ENCODE measurements around the gene SSBP4.

Gene SSBP4

DNA sequence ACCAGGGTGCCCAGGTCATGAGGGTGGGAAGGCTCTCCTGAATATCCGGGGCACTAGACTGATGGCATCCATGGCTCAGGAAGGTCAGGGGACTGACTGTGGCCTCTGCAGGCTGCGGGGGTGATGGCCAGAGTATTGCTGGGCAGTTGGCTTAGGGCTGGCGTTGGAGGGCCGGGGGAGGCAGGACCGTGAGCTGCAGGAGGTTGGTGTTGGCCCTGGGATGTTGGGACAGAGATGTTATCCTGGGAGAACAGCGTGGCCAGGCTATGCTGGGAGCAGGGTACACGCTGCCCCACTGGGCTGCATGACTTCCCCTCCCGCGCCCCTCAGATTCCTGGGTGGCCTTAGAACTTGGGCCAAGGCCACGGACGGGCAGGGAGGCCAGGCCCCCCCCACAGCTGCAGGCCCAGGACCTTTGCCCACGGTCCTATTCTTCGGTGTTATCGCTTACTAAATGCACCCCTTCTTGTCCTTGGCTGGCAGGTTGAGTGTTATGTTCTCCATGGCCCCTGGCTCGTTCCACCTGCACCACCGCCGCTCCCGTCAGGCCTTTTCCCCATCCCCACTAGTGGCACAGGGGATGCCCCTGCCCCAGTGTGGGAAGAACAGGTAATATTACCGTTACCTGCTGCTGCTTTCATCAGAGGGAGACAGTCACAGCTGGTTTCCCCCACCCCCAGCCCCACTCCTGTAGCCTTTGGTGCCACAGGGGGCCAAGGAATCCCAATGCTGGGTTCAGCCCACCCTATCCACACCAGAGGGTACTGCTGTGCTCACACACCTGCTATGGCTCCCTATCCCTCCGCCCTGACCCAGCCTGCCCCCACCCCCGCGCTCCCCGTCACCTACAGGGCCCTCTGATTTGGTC is 22.0 kb downstream of the SSBP4 start:
- DNase-seq (no peak), ATAC-seq (ENCODE audit: insufficient read depth, low read depth) (no peak)
- no peaks in the 10 kb centered on the region for H3K9me3 ChIP-seq (ENCODE audit: insufficient read depth, low read length, severe bottlenecking)
- H3K4me1 ChIP-seq (ENCODE audit: insufficient read depth, low read length) = peaks cover 13% of the 10 kb centered on the region
- H3K36me3 ChIP-seq (ENCODE audit: insufficient read depth, low read length) = peaks cover 29% of the 10 kb centered on the region
- H3K4me2 ChIP-seq (ENCODE audit: insufficient read depth, low read length) = no peak overlapping the region
- H3K27me3 ChIP-seq (ENCODE audit: insufficient read depth, low read length, poor library complexity) = no peaks in the 10 kb centered on the region
- peaks cover 17% of the 10 kb centered on the region; the same call in 1 of the 2 replicates for H4K20me1 ChIP-seq (ENCODE audit: insufficient read depth, low read length)
- no peak overlapping the region for H3K27ac ChIP-seq (ENCODE audit: low read length)
- no peaks in the 10 kb centered on the region for H3K79me2 ChIP-seq (ENCODE audit: insufficient read depth, low read length)
- no peak for TF ChIP-seq EZH2 (IDR thresholded peaks at IDR 0.05; ENCODE audit: borderline replicate concordance, low read depth, low read length, severe bottlenecking)
- TF ChIP-seq, protein P1, sequence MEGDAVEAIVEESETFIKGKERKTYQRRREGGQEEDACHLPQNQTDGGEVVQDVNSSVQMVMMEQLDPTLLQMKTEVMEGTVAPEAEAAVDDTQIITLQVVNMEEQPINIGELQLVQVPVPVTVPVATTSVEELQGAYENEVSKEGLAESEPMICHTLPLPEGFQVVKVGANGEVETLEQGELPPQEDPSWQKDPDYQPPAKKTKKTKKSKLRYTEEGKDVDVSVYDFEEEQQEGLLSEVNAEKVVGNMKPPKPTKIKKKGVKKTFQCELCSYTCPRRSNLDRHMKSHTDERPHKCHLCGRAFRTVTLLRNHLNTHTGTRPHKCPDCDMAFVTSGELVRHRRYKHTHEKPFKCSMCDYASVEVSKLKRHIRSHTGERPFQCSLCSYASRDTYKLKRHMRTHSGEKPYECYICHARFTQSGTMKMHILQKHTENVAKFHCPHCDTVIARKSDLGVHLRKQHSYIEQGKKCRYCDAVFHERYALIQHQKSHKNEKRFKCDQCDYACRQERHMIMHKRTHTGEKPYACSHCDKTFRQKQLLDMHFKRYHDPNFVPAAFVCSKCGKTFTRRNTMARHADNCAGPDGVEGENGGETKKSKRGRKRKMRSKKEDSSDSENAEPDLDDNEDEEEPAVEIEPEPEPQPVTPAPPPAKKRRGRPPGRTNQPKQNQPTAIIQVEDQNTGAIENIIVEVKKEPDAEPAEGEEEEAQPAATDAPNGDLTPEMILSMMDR (IDR thresholded peaks at IDR 0.05; ENCODE audit: borderline replicate concordance, extremely low read depth, low read length, poor library complexity, severe bottlenecking) = no peak
- H2AFZ ChIP-seq (ENCODE audit: low read depth, low read length) = no peak overlapping the region
- no peak overlapping the region for H3K4me3 ChIP-seq (ENCODE audit: low read depth in 1 of 2, low read length in 2 of 2)
- no peak overlapping the region for H3K9ac ChIP-seq (ENCODE audit: low read depth, low read length)

DNA sequence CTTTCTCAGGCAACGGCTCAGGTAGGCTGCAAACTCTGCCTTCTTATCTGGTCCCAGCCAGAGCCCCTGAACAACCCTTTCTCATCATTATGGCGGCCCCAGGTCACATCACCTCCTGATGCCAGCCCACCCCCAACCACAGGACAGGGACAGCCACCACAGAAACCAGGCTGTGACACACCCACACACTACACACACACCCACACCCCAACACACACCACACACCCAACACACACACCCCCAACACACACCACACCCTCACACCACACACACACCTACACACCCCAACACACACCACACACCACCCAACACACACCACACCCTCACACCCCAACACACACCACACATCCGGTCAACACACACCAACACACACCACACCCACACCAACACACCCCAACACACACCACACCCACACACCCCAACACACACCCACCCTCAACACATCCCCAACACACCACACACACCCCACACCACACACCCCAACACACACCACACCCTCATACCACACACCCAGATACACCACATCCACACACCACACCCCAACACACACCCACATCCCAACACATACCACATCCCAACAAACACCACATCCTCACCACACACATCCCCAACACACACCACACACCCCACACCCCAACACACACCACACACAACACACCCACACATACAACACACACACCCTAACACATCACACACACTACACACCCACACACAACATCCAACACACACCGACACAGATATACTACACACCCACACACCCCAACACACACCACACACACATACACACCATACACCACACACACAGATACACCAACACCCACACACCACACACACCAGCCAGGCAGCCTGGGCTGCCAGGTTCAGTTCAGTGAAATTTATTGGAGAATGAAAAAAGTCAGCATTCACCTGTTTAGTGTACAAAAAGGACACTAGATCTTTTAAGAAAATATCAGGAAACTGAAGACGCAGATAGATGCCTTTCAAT is 22.9 kb downstream of the SSBP4 start:
- Histone ChIP-seq H4K20me1 (ENCODE audit: insufficient read depth, low read length) (peaks cover 20% of the 10 kb centered on the region; the same call in 1 of the 2 replicates), H3K36me3 (ENCODE audit: insufficient read depth, low read length) (peaks cover 38% of the 10 kb centered on the region), H3K9me3 (ENCODE audit: insufficient read depth, low read length, severe bottlenecking) (no peaks in the 10 kb centered on the region), H3K79me2 (ENCODE audit: insufficient read depth, low read length) (no peaks in the 10 kb centered on the region), H2AFZ (ENCODE audit: low read depth, low read length) (no peak overlapping the region), H3K9ac (ENCODE audit: low read depth, low read length) (no peak overlapping the region), H3K4me1 (ENCODE audit: insufficient read depth, low read length) (peaks cover 4% of the 10 kb centered on the region), H3K27me3 (ENCODE audit: insufficient read depth, low read length, poor library complexity) (no peaks in the 10 kb centered on the region), H3K4me2 (ENCODE audit: insufficient read depth, low read length) (no peak overlapping the region), H3K4me3 (ENCODE audit: low read depth in 1 of 2, low read length in 2 of 2) (no peak overlapping the region), H3K27ac (ENCODE audit: low read length) (no peak overlapping the region)
- ATAC-seq (ENCODE audit: insufficient read depth, low read depth) = no peak
- TF ChIP-seq, protein P1 (IDR thresholded peaks at IDR 0.05; ENCODE audit: borderline replicate concordance, extremely low read depth, low read length, poor library complexity, severe bottlenecking) = no peak
- no peak for TF ChIP-seq EZH2 (IDR thresholded peaks at IDR 0.05; ENCODE audit: borderline replicate concordance, low read depth, low read length, severe bottlenecking)
- no peak for DNase-seq

DNA sequence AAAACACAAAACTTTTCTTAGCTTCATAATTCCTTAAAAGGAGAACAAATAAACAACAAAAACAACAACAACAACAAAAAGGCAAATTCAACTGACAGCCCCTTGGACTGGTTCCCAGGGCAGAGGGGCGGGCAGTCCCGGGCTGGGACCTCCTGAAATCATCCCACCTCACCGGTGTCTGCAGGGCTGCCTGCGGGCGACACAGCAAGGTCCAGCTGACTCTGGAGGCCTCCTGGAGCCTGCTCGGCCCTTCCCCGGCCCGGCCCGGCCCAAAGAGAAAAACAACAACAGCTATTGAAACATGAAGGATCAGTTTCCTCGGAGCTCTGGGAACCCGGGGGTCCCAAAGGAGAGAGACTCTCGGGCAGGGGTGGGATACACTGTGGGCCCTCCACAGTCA is 23.7 kb downstream of the SSBP4 start:
- Histone ChIP-seq H3K4me3 (ENCODE audit: low read depth in 1 of 2, low read length in 2 of 2) (no peak overlapping the region), H2AFZ (ENCODE audit: low read depth, low read length) (no peak overlapping the region), H3K9ac (ENCODE audit: low read depth, low read length) (no peak overlapping the region), H3K36me3 (ENCODE audit: insufficient read depth, low read length) (peaks cover 43% of the 10 kb centered on the region), H3K27ac (ENCODE audit: low read length) (no peak overlapping the region), H3K9me3 (ENCODE audit: insufficient read depth, low read length, severe bottlenecking) (no peaks in the 10 kb centered on the region), H4K20me1 (ENCODE audit: insufficient read depth, low read length) (peaks cover 20% of the 10 kb centered on the region; the same call in 1 of the 2 replicates), H3K27me3 (ENCODE audit: insufficient read depth, low read length, poor library complexity) (no peaks in the 10 kb centered on the region), H3K79me2 (ENCODE audit: insufficient read depth, low read length) (no peaks in the 10 kb centered on the region), H3K4me2 (ENCODE audit: insufficient read depth, low read length) (no peak overlapping the region), H3K4me1 (ENCODE audit: insufficient read depth, low read length) (no peaks in the 10 kb centered on the region)
- TF ChIP-seq, protein P1 (IDR thresholded peaks at IDR 0.05; ENCODE audit: borderline replicate concordance, extremely low read depth, low read length, poor library complexity, severe bottlenecking) = no peak
- TF ChIP-seq EZH2 (IDR thresholded peaks at IDR 0.05; ENCODE audit: borderline replicate concordance, low read depth, low read length, severe bottlenecking) = no peak
- DNase-seq = no peak
- ATAC-seq (ENCODE audit: insufficient read depth, low read depth) = no peak
